H9 (cell line): ENCODE results near the gene WLS. TPM values are rescaled to one million over a fixed set of nuclear protein-coding genes. Genes with fewer than 3 reads are reported as not detected.

Source experiments
- DNase-seq: peaks from one replicate; pipeline ENCODE4 v3.0.0-alpha.2; 2017
- H2AFZ ChIP-seq: one replicate; pipeline ENCODE4 v1.6.1; 2013; ENCODE audit warnings: mild to moderate bottlenecking, low read length, control low read depth, moderate library complexity
- H2AK5ac ChIP-seq: 2 replicates; pipeline ENCODE4 v1.6.1; 2013; ENCODE audit warnings: low read length, control low read depth, mixed read lengths; ENCODE audit not compliant: insufficient read length
- H2BK120ac ChIP-seq: one replicate; pipeline ENCODE4 v1.6.1; 2013; ENCODE audit warnings: low read depth, mild to moderate bottlenecking, low read length, control low read depth, inconsistent platforms; ENCODE audit not compliant: poor library complexity, severe bottlenecking
- H2BK12ac ChIP-seq: 2 replicates; pipeline ENCODE4 v1.6.1; 2013; ENCODE audit warnings: low read length, control low read depth, mixed read lengths, low read depth; ENCODE audit not compliant: insufficient read length
- H2BK15ac ChIP-seq: 2 replicates; pipeline ENCODE4 v1.6.1; 2013; ENCODE audit warnings: low read depth, low read length, control low read depth
- H2BK20ac ChIP-seq: one replicate; pipeline ENCODE4 v1.6.1; 2013; ENCODE audit warnings: low read depth, mild to moderate bottlenecking, low read length, control low read depth, inconsistent platforms; ENCODE audit not compliant: poor library complexity, severe bottlenecking
- H2BK5ac ChIP-seq: 2 replicates; pipeline ENCODE4 v1.6.1; 2013; ENCODE audit warnings: low read length, control low read depth, mixed read lengths; ENCODE audit not compliant: insufficient read length
- H3K14ac ChIP-seq: 2 replicates; pipeline ENCODE4 v1.6.1; 2013; ENCODE audit warnings: low read length, control low read depth; ENCODE audit not compliant: insufficient read depth
- H3K18ac ChIP-seq: 2 replicates; pipeline ENCODE4 v1.6.1; 2013; ENCODE audit warnings: low read depth, mild to moderate bottlenecking, mixed read lengths, low read length, control low read depth; ENCODE audit not compliant: insufficient read length
- H3K23ac ChIP-seq: 2 replicates; pipeline ENCODE4 v1.6.1; 2013; ENCODE audit warnings: low read length, control low read depth, mixed read lengths, low read depth; ENCODE audit not compliant: insufficient read length
- H3K23me2 ChIP-seq: 2 replicates; pipeline ENCODE4 v1.6.1; 2013; ENCODE audit warnings: low read depth, mild to moderate bottlenecking, mixed read lengths, low read length, control low read depth; ENCODE audit not compliant: insufficient read length, poor library complexity, severe bottlenecking
- H3K27ac ChIP-seq: 2 replicates; pipeline ENCODE4 v1.5.1; 2013; ENCODE audit warnings: low read length, control low read depth, mixed read lengths, low read depth; ENCODE audit not compliant: insufficient read length
- H3K27me3 ChIP-seq: 2 replicates; pipeline ENCODE4 v1.6.1; 2013; ENCODE audit warnings: low read length, control low read depth, inconsistent platforms; ENCODE audit not compliant: insufficient read depth
- H3K4ac ChIP-seq: 2 replicates; pipeline ENCODE4 v1.6.1; 2013; ENCODE audit warnings: low read depth, mild to moderate bottlenecking, control low read depth, inconsistent platforms, low read length, moderate library complexity
- H3K4me1 ChIP-seq: 2 replicates; pipeline ENCODE4 v1.6.1; 2013; ENCODE audit warnings: low read length, control low read depth, inconsistent platforms; ENCODE audit not compliant: insufficient read depth
- H3K4me2 ChIP-seq: 2 replicates; pipeline ENCODE4 v1.6.1; 2013; ENCODE audit warnings: low read length, control low read depth, mixed read lengths; ENCODE audit not compliant: insufficient read length, insufficient read depth
- H3K56ac ChIP-seq: 2 replicates; pipeline ENCODE4 v1.6.1; 2013; ENCODE audit warnings: low read depth, mild to moderate bottlenecking, mixed read lengths, low read length, control low read depth; ENCODE audit not compliant: insufficient read length
- H3K79me1 ChIP-seq: 2 replicates; pipeline ENCODE4 v1.6.1; 2013; ENCODE audit warnings: low read depth, mild to moderate bottlenecking, moderate library complexity, low read length, control low read depth, inconsistent platforms; ENCODE audit not compliant: insufficient read depth, poor library complexity, severe bottlenecking
- H3K79me2 ChIP-seq: 2 replicates; pipeline ENCODE4 v1.6.1; 2013; ENCODE audit warnings: low read length, control low read depth, inconsistent platforms; ENCODE audit not compliant: insufficient read depth
- H3K9ac ChIP-seq: 2 replicates; pipeline ENCODE4 v1.6.1; 2013; ENCODE audit warnings: low read length, control low read depth, mixed read lengths; ENCODE audit not compliant: insufficient read length; ENCODE audit errors: extremely low read depth
- H3K9me3 ChIP-seq: one replicate; pipeline ENCODE4 v1.6.1; 2013; ENCODE audit warnings: low read depth, low read length, inconsistent platforms; ENCODE audit not compliant: control insufficient read depth
- H3T11ph ChIP-seq: one replicate; pipeline ENCODE4 v1.6.1; 2013; ENCODE audit warnings: mild to moderate bottlenecking, low read length, control low read depth, inconsistent platforms
- H4K20me1 ChIP-seq: one replicate; pipeline ENCODE4 v1.6.1; 2013; ENCODE audit not compliant: control insufficient read depth, insufficient read length, insufficient read depth
- H4K5ac ChIP-seq: 2 replicates; pipeline ENCODE4 v1.6.1; 2013; ENCODE audit warnings: low read depth, mild to moderate bottlenecking, mixed read lengths, low read length, control low read depth; ENCODE audit not compliant: insufficient read length
- H4K8ac ChIP-seq: replicated peaks from 2 replicates; pipeline ENCODE4 v1.6.1; 2013; ENCODE audit warnings: low read length, control low read depth, mixed read lengths, low read depth; ENCODE audit not compliant: insufficient read length
- H4K91ac ChIP-seq: 2 replicates; pipeline ENCODE4 v1.6.1; 2013; ENCODE audit warnings: low read depth, mild to moderate bottlenecking, moderate library complexity, mixed read lengths, low read length, control low read depth; ENCODE audit not compliant: insufficient read length
- H3K27ac Mint-ChIP-seq, 3 experiments: 2 replicates in 2 of 3; 3 replicates in 1 of 3; pipeline ENCODE4 v1.8.0; 2020 to 2021; ENCODE audit warnings: mixed read lengths in 3 of 3, mild to moderate bottlenecking in 1 of 3, moderate library complexity in 1 of 3
- H3K27me3 Mint-ChIP-seq: 2 replicates; pipeline ENCODE4 v1.8.0; 2021; ENCODE audit warnings: low read depth, mild to moderate bottlenecking, moderate library complexity, mixed read lengths
- H3K36me3 Mint-ChIP-seq, 3 experiments: 2 replicates in 2 of 3; 3 replicates in 1 of 3; pipeline ENCODE4 v1.8.0; 2020 to 2021; ENCODE audit warnings: low read depth in 3 of 3, mixed read lengths in 3 of 3; ENCODE audit not compliant: insufficient read depth in 1 of 3
- H3K4me1 Mint-ChIP-seq, 2 experiments: 2 replicates each; pipeline ENCODE4 v1.8.0; 2020; ENCODE audit warnings: mixed read lengths in 2 of 2
- H3K4me3 Mint-ChIP-seq, 2 experiments: 2 replicates in 1 of 2; 3 replicates in 1 of 2; pipeline ENCODE4 v1.8.0; 2020 to 2021; ENCODE audit warnings: mild to moderate bottlenecking in 2 of 2, mixed read lengths in 2 of 2, moderate library complexity in 1 of 2
- H3K9me3 Mint-ChIP-seq, 2 experiments: 2 replicates in 1 of 2; 3 replicates in 1 of 2; pipeline ENCODE4 v1.8.0; 2020; ENCODE audit warnings: mild to moderate bottlenecking in 2 of 2, mixed read lengths in 2 of 2, moderate library complexity in 1 of 2
- WGBS: extraction: QIAGEN DNeasy Blood & Tissue Kit; methylation state at CpG from one replicate; pipeline ENCODE4 v1.1.7; 2013; ENCODE audit warnings: missing lambda C conversion rate, low lambda C conversion rate, mixed read lengths; ENCODE audit not compliant: insufficient read length; ENCODE audit errors: extremely low coverage; 5-methylcytosine and 5-hydroxymethylcytosine counted together
- total RNA-seq: library from RNA; stranded (reverse); gene quantifications from 2 replicates; pipeline ENCODE4 v1.2.1, GENCODE V29; 2021
- TF ChIP-seq, protein P1 (sequence below): fragments of 200-600 bp; sonication (generic); conservative IDR thresholded peaks from 3 replicates; pipeline ENCODE4 v1.8.0; 2021; ENCODE audit warnings: antibody characterized with exemption, mild to moderate bottlenecking

WLS gene
- total RNA-seq, 1 experiment from 2014 or later, result 0.94 TPM

- H3K9me3 ChIP-seq, result no peaks in the 10 kb centered on the region
- no peak overlapping the region for H3K4me3 Mint-ChIP-seq
- H3K9me3 Mint-ChIP-seq, result no peaks in the 10 kb centered on the region
- no peak overlapping the region for H4K8ac ChIP-seq
- peaks cover 60% of the 10 kb centered on the region for H3K27me3 Mint-ChIP-seq
- H2BK12ac ChIP-seq, result no peak overlapping the region
- H3T11ph ChIP-seq, result no peak overlapping the region
- H3K4me1 Mint-ChIP-seq, result peaks cover 9 to 17% of the 10 kb centered on the region in 2 experiments
- no peaks in the 10 kb centered on the region for H3K4me1 ChIP-seq
- no peak overlapping the region for H3K56ac ChIP-seq
- no peaks in the 10 kb centered on the region for H3K79me2 ChIP-seq
- no peak overlapping the region for H4K91ac ChIP-seq
- no peaks in the 10 kb centered on the region for H3K36me3 Mint-ChIP-seq
- H4K5ac ChIP-seq, result no peak overlapping the region
- H4K20me1 ChIP-seq, result no peaks in the 10 kb centered on the region
- no peak overlapping the region for H2BK20ac ChIP-seq
- no peak overlapping the region for H3K27ac Mint-ChIP-seq
- no peak overlapping the region for H2BK120ac ChIP-seq
- no peak overlapping the region for H3K18ac ChIP-seq
- H3K23me2 ChIP-seq, result no peaks in the 10 kb centered on the region
- no peak overlapping the region for H3K23ac ChIP-seq
- H3K9ac ChIP-seq, result no peak overlapping the region
- DNase-seq, result no peak
- H2BK15ac ChIP-seq, result no peak overlapping the region
- no peak overlapping the region for H3K27ac ChIP-seq
- H2AFZ ChIP-seq, result no peak overlapping the region
- TF ChIP-seq, protein P1, sequence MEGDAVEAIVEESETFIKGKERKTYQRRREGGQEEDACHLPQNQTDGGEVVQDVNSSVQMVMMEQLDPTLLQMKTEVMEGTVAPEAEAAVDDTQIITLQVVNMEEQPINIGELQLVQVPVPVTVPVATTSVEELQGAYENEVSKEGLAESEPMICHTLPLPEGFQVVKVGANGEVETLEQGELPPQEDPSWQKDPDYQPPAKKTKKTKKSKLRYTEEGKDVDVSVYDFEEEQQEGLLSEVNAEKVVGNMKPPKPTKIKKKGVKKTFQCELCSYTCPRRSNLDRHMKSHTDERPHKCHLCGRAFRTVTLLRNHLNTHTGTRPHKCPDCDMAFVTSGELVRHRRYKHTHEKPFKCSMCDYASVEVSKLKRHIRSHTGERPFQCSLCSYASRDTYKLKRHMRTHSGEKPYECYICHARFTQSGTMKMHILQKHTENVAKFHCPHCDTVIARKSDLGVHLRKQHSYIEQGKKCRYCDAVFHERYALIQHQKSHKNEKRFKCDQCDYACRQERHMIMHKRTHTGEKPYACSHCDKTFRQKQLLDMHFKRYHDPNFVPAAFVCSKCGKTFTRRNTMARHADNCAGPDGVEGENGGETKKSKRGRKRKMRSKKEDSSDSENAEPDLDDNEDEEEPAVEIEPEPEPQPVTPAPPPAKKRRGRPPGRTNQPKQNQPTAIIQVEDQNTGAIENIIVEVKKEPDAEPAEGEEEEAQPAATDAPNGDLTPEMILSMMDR, result no peak
- no peak overlapping the region for H2BK5ac ChIP-seq
- H3K4me2 ChIP-seq, result no peak overlapping the region
- no peak overlapping the region for H2AK5ac ChIP-seq
- H3K14ac ChIP-seq, result no peak overlapping the region
- no peak overlapping the region for H3K4ac ChIP-seq
- WGBS, result no CpG with 5 or more reads among the region's 4 CpGs
- H3K79me1 ChIP-seq, result no peaks in the 10 kb centered on the region
- no peaks in the 10 kb centered on the region for H3K27me3 ChIP-seq
Observed at GRCh38 chr1:68221001-68221979, 11.0 kb downstream of the WLS start.
